Motor neuron (in vitro differentiated cells): ENCODE measurements around the gene SLC25A18. TPM values are rescaled to one million over a fixed set of nuclear protein-coding genes. Genes with fewer than 3 reads are reported as not detected.
"Not testable (repeated sequence)": the region's sequence is repeated elsewhere in the genome, so short reads cannot be mapped to it uniquely, and the experiment has no call there.

Source experiments
- ATAC-seq, 8 experiments: fragments of 200-7000 bp; cut with Tn5 transposase; replicated peaks in 6 of 8; 2 replicates each; pipeline ENCODE4 v1.8.0; 2021; ENCODE audit warnings: mild to moderate bottlenecking in 8 of 8, moderate library complexity in 8 of 8
- H3K27ac ChIP-seq, 2 donors: fragments of 250-450 bp; sonication (Bioruptor Pico); 2 replicates each; pipeline ENCODE4 v1.9.0; 2021; ENCODE audit warnings: antibody characterized with exemption in 2 of 2, mild to moderate bottlenecking in 2 of 2, moderate library complexity in 1 of 2
- H3K4me1 ChIP-seq, 2 donors: fragments of 250-450 bp; sonication (Bioruptor Pico); replicated peaks in 1 of 2; 2 replicates each; pipeline ENCODE4 v1.6.1; 2021; ENCODE audit warnings: antibody characterized with exemption in 2 of 2, mild to moderate bottlenecking in 2 of 2, moderate library complexity in 1 of 2
- H3K4me3 ChIP-seq, 5 donors: fragments of 250-450 bp; sonication (Bioruptor Pico); 2 replicates each; pipeline ENCODE4 v1.9.0; 2021; ENCODE audit warnings: antibody characterized with exemption in 5 of 5, mild to moderate bottlenecking in 5 of 5, moderate library complexity in 4 of 5
- WGBS, 10 experiments: fragments of 450-650 bp; shearing (Covaris generic); methylation state at CpG; one replicate each; pipeline ENCODE4 v1.0.0; 2022; 5-methylcytosine and 5-hydroxymethylcytosine counted together
- in situ Hi-C, 9 experiments: fragments of 400-800 bp; cut with MboI; loops; one replicate each; pipeline ENCODE4 v1.15.0; 2021; ENCODE audit warnings: low sequenced_read_pairs in 9 of 9, low pct_unique_long_range_greater_than_20kb in 2 of 9; ENCODE audit not compliant: unreplicated experiment in 9 of 9
- total RNA-seq, 8 experiments: library from RNA; unstranded; fragments of 300-600 nt; gene quantifications; 2 replicates each; pipeline versions ENCODE4 v1.2.3 to v1.2.4, GENCODE V29; 2022

The SLC25A18 gene
- total RNA-seq, 8 experiments from 2014 or later, result 0.63 to 2.1 (median 1.3) TPM

- WGBS, 10 experiments, result 0% methylated on average over 1 of the region's 1 CpG; no CpG with 5 or more reads in 5 of the 10 experiments
- peak in 6 of 8 experiments; percentile 0 to 15 (median 3) for ATAC-seq
- in situ Hi-C loops, result no loop called here
- Histone ChIP-seq H3K27ac (peak overlapping the region; percentile 75 to 84), H3K4me1 (peaks cover 5 to 14% of the 10 kb centered on the region in 2 donors), H3K4me3 (peak overlapping the region; percentile 67 to 93 (median 92))
Observed at GRCh38 chr22:17629173-17629489, 65.8 kb downstream of the SLC25A18 start.

GRCh38 chr22:17629641-17630040, 66.3 kb downstream of the SLC25A18 start:
- Histone ChIP-seq H3K4me3 (peak overlapping the region in 2 of 5 donors; percentile 92 to 93), H3K27ac (peak overlapping the region in 1 of 2 donors; percentile 84), H3K4me1 (peaks cover 5 to 14% of the 10 kb centered on the region in 2 donors)
- WGBS, 10 experiments, result 83 to 100% (median 98%) methylated on average over 1 to 5 of the region's 7 CpGs; no CpG with 5 or more reads in 5 of the 10 experiments
- in situ Hi-C loops, result no loop called here
- no peak for ATAC-seq

DNA sequence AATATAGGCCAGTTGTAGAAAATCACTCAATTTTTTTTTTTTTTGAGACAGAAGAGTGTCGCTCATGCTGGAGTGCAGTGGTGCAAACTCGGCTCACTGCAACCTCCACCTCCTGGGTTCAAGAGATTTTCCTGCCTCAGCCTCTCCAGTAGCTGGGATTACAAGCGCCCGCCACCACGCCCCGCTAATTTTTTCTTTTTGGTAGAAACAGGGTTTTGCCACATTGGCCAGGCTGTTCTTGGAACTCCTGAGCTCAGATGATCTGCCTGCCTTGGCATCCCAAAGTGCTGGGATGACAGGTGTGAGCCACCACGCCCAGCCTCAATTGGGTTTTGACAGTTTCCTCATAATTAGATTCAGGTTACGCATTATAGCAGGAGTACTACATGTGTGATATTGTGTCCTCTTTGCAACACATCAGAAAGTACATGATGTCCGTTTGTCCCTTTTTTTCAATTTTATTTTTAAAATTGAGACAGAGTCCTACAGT, 67.8 kb downstream of the SLC25A18 start:
- ATAC-seq, result no peak
- WGBS, 10 experiments, result 83 to 100% (median 95%) methylated on average over 1 to 6 of the region's 9 CpGs; no CpG with 5 or more reads in 3 of the 10 experiments
- Histone ChIP-seq H3K4me1 (peaks cover 5 to 14% of the 10 kb centered on the region in 2 donors), H3K27ac (no peak overlapping the region), H3K4me3 (no peak overlapping the region)
- in situ Hi-C loops, result no loop called here

GRCh38 chr22:17633217-17633997, 70.1 kb downstream of the SLC25A18 start:
- in situ Hi-C loops, result no loop called here
- Histone ChIP-seq H3K4me1 (peaks cover 4 to 11% of the 10 kb centered on the region in 2 donors), H3K27ac (no peak overlapping the region), H3K4me3 (no peak overlapping the region)
- WGBS, 10 experiments, result 49 to 100% (median 85%) methylated on average over 1 to 4 of the region's 4 CpGs; no CpG with 5 or more reads in 1 of the 10 experiments
- peak in 2 of 8 experiments; percentile 1 to 3 for ATAC-seq

- Histone ChIP-seq H3K4me1 (peaks cover 4 to 11% of the 10 kb centered on the region in 2 donors), H3K4me3 (no peak overlapping the region), H3K27ac (no peak overlapping the region)
- in situ Hi-C loops, result no loop called here
- no peak for ATAC-seq
- WGBS, 10 experiments, result 46 to 100% (median 90%) methylated on average over 1 to 3 of the region's 3 CpGs; no CpG with 5 or more reads in 1 of the 10 experiments
Observed at GRCh38 chr22:17633998-17634323, 70.7 kb downstream of the SLC25A18 start.

- Histone ChIP-seq H3K4me3 (no peak overlapping the region), H3K4me1 (peaks cover 4 to 7% of the 10 kb centered on the region in 2 donors), H3K27ac (no peak overlapping the region)
- in situ Hi-C loops, result no loop called here
- ATAC-seq, result no peak
- 52 to 92% (median 77%) methylated on average over 1 to 3 of the region's 3 CpGs; no CpG with 5 or more reads in 2 of the 10 experiments for WGBS, 10 experiments
Observed at GRCh38 chr22:17634696-17635095, 71.4 kb downstream of the SLC25A18 start.

- peaks cover 4 to 12% of the 10 kb centered on the region in 2 donors for H3K4me1 ChIP-seq
- WGBS, 10 experiments, result 65 to 100% (median 81%) methylated on average over 1 to 7 of the region's 10 CpGs
- H3K27ac ChIP-seq, in situ Hi-C loops, ATAC-seq, H3K4me3 ChIP-seq: not testable (repeated sequence)
Observed at GRCh38 chr22:17636850-17637249, 73.6 kb downstream of the SLC25A18 start.

GRCh38 chr22:17637490-17638181, 74.3 kb downstream of the SLC25A18 start:
- 6 to 83% (median 48%) methylated on average over 1 to 9 of the region's 10 CpGs for WGBS, 10 experiments
- Histone ChIP-seq H3K4me3 (peak overlapping the region; percentile 79 to 99 (median 86)), H3K27ac (peak overlapping the region; percentile 96 to 99), H3K4me1 (peaks cover 4 to 12% of the 10 kb centered on the region in 2 donors)
- no peak for ATAC-seq
- in situ Hi-C loops, result no loop called here

DNA sequence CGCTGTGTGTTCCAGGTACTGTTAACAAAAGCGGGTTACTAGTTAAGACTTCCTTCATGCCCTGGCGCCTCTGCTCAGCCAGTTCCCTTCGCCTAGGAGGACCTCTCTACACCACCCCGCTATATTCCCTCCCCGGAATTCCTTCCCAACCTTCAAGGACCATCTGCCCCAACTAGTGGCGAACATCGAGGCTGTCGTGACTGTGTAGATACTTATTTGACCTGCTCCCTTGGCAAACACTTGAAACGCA, 74.8 kb downstream of the SLC25A18 start:
- Histone ChIP-seq H3K4me1 (peaks cover 4 to 12% of the 10 kb centered on the region in 2 donors), H3K27ac (peak overlapping the region; percentile 96 to 99), H3K4me3 (peak overlapping the region; percentile 79 to 99 (median 86))
- in situ Hi-C loops, result no loop called here
- peak in 7 of 8 experiments; percentile 50 to 67 (median 64) for ATAC-seq
- WGBS, 10 experiments, result 0 to 10% (median 0%) methylated on average over 1 to 6 of the region's 10 CpGs; no CpG with 5 or more reads in 4 of the 10 experiments

GRCh38 chr22:17638432-17639246, 75.3 kb downstream of the SLC25A18 start, which contains the start of gene BCL2L13:
Gene BCL2L13, plus strand, starts transcription at chr22:17638757. Its CDS starts 16,955 bp downstream, at chr22:17655712.
- peak; percentile 86 to 96 (median 94) for ATAC-seq
- Histone ChIP-seq H3K4me1 (peaks cover 4 to 12% of the 10 kb centered on the region in 2 donors), H3K27ac (peak within 1 kb of the TSS; percentile 96 to 99), H3K4me3 (peak within 1 kb of the TSS; percentile 79 to 99 (median 86))
- in situ Hi-C loops, result no loop called here
- WGBS, 10 experiments, result 0% methylated on average over 1 to 13 of the region's 70 CpGs; no CpG with 5 or more reads in 2 of the 10 experiments

- ATAC-seq, result peak in 4 of 8 experiments; percentile 4 to 45 (median 39)
- peak overlapping the region; percentile 96 to 99 for H3K27ac ChIP-seq
- peaks cover 4 to 12% of the 10 kb centered on the region in 2 donors for H3K4me1 ChIP-seq
- 0 to 29% (median 10%) methylated on average over 2 to 8 of the region's 8 CpGs; no CpG with 5 or more reads in 2 of the 10 experiments for WGBS, 10 experiments
- H3K4me3 ChIP-seq, result peak overlapping the region; percentile 79 to 99 (median 86)
- in situ Hi-C loops, result no loop called here
Observed at GRCh38 chr22:17639247-17639741, 76.0 kb downstream of the SLC25A18 start.
